Adrenal gland (tissue), 12 donors: ENCODE measurements around the gene GPR132. TPM values are rescaled to one million over a fixed set of nuclear protein-coding genes. Genes with fewer than 3 reads are reported as not detected.

Experiments
- DNase-seq, 7 donors: peaks; one replicate each; pipeline ENCODE4 v3.0.0-alpha.2; 2019 to 2020
- H3K27ac ChIP-seq, 5 donors: fragments of 200-600 bp; sonication (generic) in 4 of 5; 1 replicate in 3 of 5; 2 replicates in 2 of 5; pipeline versions ENCODE4 v1.5.1 to v1.8.0; 2016 to 2020; ENCODE audit warnings: mild to moderate bottlenecking in 1 of 5
- H3K27me3 ChIP-seq: fragments of 200-600 bp; 2 replicates; pipeline ENCODE4 v1.8.0; 2021
- H3K36me3 ChIP-seq, 2 donors: fragments of 200-600 bp; replicated peaks in 1 of 2; 1 replicate in 1 of 2; 2 replicates in 1 of 2; pipeline versions ENCODE4 v1.5.1 to v1.8.0; 2018 to 2022
- H3K4me1 ChIP-seq, 2 donors: fragments of 200-600 bp; replicated peaks in 1 of 2; 1 replicate in 1 of 2; 2 replicates in 1 of 2; pipeline versions ENCODE4 v1.5.1 to v1.8.0; 2018 to 2021
- H3K4me3 ChIP-seq, 4 donors: fragments of 200-600 bp; sonication (generic) in 3 of 4; one replicate each; pipeline ENCODE4 v1.5.1; 2016 to 2018
- H3K9me3 ChIP-seq, 3 donors: fragments of 200-600 bp; sonication (generic) in 1 of 3; replicated peaks in 1 of 3; 1 replicate in 2 of 3; 2 replicates in 1 of 3; pipeline versions ENCODE4 v1.5.1 to v1.8.0; 2016 to 2021
- POLR2A ChIP-seq, 2 donors: fragments of 450-650 bp; IDR thresholded peaks; one replicate each; pipeline ENCODE4 v1.6.1; 2017; ENCODE audit warnings: antibody characterized with exemption in 2 of 2, mild to moderate bottlenecking in 2 of 2, moderate library complexity in 1 of 2
- WGBS, 4 donors: extraction: QIAGEN DNeasy Blood & Tissue Kit in 2 of 4; methylation state at CpG; one replicate each; pipeline versions ENCODE4 v1.1.5 to v1.1.7; 2013 to 2017; 5-methylcytosine and 5-hydroxymethylcytosine counted together
- intact Hi-C, 2 donors: fragments of 100-400 bp; cut with DNase I; formaldehyde crosslinking; loops; one replicate each; pipeline versions ENCODE4 v1.14.1 to v1.15.0; 2022 to 2023
- polyA plus RNA-seq, 3 donors: library from polyadenylated mRNA; stranded (reverse); fragments of 200-250 nt in 2 of 3; fragments of 350-450 nt in 1 of 3; fragmentation: Illumina TruSeq in 1 of 3; extraction: RNeasy Lipid Tissue Mini Kit (QIAGEN cat#74804) in 1 of 3; gene quantifications; one replicate each; pipeline ENCODE4 v1.2.3, GENCODE V29; 2013 to 2014
- total RNA-seq, 9 donors: library from RNA; depleted of rRNA in 4 of 9; stranded (reverse); fragments of >200 nt in 4 of 9; fragments of 120-200 nt in 1 of 9; fragmentation: NEBNext Ultra II Directional in 1 of 9; extraction: Animal tissue kit (Norgen Biotek cat#: 25700) in 1 of 9; gene quantifications; one replicate each; pipeline versions ENCODE4 v1.1.0 to v1.2.4, GENCODE V29; 2013 to 2023
- TF ChIP-seq, protein P1 (sequence below), 6 experiments: fragments of 450-650 bp in 4 of 6; fragments of 200-600 bp in 2 of 6; sonication (generic) in 1 of 6; IDR thresholded peaks; 1 replicate in 5 of 6; 2 replicates in 1 of 6; pipeline versions ENCODE4 v1.5.1 to v1.8.0; 2016 to 2021; ENCODE audit warnings: antibody characterized with exemption in 6 of 6, mild to moderate bottlenecking in 2 of 6, moderate library complexity in 1 of 6
- donor health status: healthy with polysubstance abuse.
- donor health status: Bipolar disorder and iron deficiency.
- donor health status: DM: yes; HTN: yes; CAD: no.
- donor health status: DM: no; HTN: no; CAD: no.
- donor health status: DM: no; HTN: no; CAD: no.
- donor health status: DM: yes; HTN: yes; CAD: no.

Gene GPR132
- total and polyA plus RNA-seq, 12 donors, result 0.17 to 11.7 (median 1.6) TPM

DNA sequence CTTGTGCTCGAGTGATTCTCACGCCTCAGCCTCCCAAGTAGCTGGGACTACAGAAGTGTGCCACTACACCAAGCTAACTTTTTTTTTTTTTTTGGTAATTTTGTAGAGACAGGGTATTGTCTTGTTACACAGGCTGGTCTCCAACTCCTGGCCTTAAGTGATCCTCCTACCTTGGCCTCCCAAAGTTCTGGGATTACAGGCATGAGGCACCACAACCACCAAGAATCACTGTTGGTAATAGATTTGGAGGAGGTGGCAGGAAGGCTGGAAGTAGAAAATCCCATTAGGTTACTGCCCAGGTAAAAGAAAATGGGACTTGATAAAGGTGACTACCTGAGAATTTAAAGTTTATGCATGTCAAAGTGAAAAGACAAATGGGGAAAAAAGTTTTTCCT lies 43.0 kb downstream of the GPR132 start:
- intact Hi-C loops, result no loop called here
- DNase-seq, result no peak
- peak overlapping the region in 1 of 4 donors; percentile 92 for H3K4me3 ChIP-seq
- H3K4me1 ChIP-seq, result peaks cover 22 to 39% of the 10 kb centered on the region in 2 donors
- H3K27me3 ChIP-seq, result no peaks in the 10 kb centered on the region
- no peak for TF ChIP-seq POLR2A (IDR thresholded peaks at IDR 0.05)
- TF ChIP-seq, protein P1, sequence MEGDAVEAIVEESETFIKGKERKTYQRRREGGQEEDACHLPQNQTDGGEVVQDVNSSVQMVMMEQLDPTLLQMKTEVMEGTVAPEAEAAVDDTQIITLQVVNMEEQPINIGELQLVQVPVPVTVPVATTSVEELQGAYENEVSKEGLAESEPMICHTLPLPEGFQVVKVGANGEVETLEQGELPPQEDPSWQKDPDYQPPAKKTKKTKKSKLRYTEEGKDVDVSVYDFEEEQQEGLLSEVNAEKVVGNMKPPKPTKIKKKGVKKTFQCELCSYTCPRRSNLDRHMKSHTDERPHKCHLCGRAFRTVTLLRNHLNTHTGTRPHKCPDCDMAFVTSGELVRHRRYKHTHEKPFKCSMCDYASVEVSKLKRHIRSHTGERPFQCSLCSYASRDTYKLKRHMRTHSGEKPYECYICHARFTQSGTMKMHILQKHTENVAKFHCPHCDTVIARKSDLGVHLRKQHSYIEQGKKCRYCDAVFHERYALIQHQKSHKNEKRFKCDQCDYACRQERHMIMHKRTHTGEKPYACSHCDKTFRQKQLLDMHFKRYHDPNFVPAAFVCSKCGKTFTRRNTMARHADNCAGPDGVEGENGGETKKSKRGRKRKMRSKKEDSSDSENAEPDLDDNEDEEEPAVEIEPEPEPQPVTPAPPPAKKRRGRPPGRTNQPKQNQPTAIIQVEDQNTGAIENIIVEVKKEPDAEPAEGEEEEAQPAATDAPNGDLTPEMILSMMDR (IDR thresholded peaks at IDR 0.05), result no peak
- no peaks in the 10 kb centered on the region for H3K36me3 ChIP-seq
- peak overlapping the region in 1 of 5 donors; percentile 66 for H3K27ac ChIP-seq
- 63 to 78% (median 75%) methylated on average over 2 of the region's 2 CpGs for WGBS, 4 donors
- H3K9me3 ChIP-seq, result no peaks in the 10 kb centered on the region

DNA sequence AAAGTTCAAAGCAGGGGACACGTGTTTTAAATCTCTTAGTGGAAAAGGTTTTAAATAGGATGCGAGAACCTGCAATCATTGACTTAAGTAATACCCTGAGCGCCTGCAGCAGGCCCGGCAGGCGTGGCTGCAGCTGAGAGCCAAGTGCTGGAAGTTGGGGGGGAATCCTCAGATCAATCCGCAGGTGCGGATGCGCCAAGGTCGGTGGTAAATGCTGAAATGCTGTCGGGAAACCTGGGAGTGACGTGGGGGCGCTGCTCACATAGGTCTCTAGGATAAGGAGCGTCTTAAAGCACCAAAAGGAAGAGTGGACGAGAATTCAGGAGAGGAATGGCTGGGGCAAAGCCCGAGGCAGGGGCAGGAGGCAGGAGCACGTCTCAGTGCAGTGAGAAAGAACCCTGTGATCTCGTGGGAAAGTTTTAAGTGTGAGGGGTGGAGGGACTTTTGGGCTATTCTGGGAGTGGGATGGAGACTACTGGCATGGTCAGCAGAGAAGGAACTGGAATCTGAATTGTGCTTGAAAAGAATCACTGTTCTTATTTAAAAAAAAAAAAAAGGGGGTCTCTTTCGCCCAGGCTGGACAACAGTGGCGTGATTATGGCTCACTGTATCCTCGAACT lies 43.5 kb downstream of the GPR132 start:
- TF ChIP-seq POLR2A (IDR thresholded peaks at IDR 0.05), result no peak
- TF ChIP-seq, protein P1 (IDR thresholded peaks at IDR 0.05), result no peak
- WGBS, 4 donors, result 12 to 13% (median 12%) methylated on average over 20 of the region's 20 CpGs
- Histone ChIP-seq H3K36me3 (no peaks in the 10 kb centered on the region), H3K27me3 (no peaks in the 10 kb centered on the region), H3K4me3 (peak overlapping the region; percentile 34 to 92 (median 74)), H3K27ac (peak overlapping the region; percentile 66 to 85 (median 69)), H3K9me3 (no peaks in the 10 kb centered on the region), H3K4me1 (peaks cover 22 to 39% of the 10 kb centered on the region in 2 donors)
- DNase-seq, result peak; percentile 36 to 69 (median 41)
- intact Hi-C loops, result no loop called here

DNA sequence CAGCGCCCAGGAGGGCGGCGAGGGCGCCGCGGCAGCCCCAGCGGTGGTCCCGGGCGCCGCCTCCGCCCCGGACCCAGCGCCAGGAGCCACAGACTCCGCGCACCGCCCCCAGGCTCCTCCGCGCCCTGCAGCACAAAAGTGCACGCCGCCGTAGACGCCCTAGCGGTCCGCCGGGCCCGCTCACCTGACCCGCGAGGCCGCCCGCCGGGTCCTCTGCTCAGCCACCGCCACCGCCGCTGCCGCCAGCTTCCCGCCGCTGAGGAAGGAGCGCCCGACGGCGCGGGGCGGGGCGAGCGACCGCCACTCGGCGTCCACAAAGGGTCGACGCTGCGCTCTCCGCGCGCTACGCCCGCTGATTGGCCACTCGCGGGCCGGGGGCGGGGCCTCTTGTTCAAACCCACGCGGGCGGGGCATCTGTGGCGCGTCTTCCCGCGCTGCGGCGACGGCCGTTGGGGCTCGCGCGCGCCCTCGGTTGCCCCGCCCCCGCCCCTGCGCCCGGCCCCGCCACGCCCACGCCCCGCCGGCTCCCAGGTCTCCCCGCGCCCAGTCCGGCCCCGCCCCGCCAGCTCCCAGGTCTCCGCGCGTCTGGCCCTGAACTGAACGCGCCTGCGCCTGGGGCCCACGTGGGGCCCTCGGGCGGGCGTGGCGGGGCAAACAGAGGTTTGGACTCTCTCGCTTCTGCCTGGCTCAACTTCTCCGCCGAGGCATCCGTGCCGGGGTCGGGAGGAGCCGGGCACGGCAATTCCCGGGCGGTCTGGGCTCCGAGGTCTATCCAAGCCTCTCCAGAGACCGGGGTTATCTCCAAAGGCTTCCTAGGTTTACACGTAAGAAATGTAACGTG lies 44.2 kb downstream of the GPR132 start, which contains the start of gene CDCA4:
CDCA4 (minus strand) TSS at position 269 of the 841 bp plus-strand sequence. CDS start 9,154 bp downstream, outside the sequence.
- TF ChIP-seq, protein P1 (IDR thresholded peaks at IDR 0.05), result peak in 1 of 6 experiments; percentile 19
- TF ChIP-seq POLR2A (IDR thresholded peaks at IDR 0.05), result peak; percentile 50 to 81

More for the DNA sequence above, 44.2 kb downstream of the GPR132 start, which contains the start of gene CDCA4:
- 0% methylated on average over 3 to 115 of the region's 115 CpGs for whole genome bisulfite sequencing, 4 donors
- peak; percentile 96 to 99 (median 98) for DNase-seq
- H3K9me3 ChIP-seq, result no peaks in the 10 kb centered on the region
- intact Hi-C loops, result no loop called here
- H3K27me3 ChIP-seq, result no peaks in the 10 kb centered on the region
- H3K27ac ChIP-seq, result peak within 1 kb of the TSS; percentile 67 to 85 (median 70)
- no peaks in the 10 kb centered on the region for H3K36me3 ChIP-seq
- H3K4me1 ChIP-seq, result peaks cover 22 to 39% of the 10 kb centered on the region in 2 donors
- peak within 1 kb of the TSS; percentile 38 to 92 (median 87) for H3K4me3 ChIP-seq
